Mucosa of descending colon (tissue), 3 donors: ENCODE data around the gene GARNL3. TPM values are rescaled to one million over a fixed set of nuclear protein-coding genes. Genes with fewer than 3 reads are reported as not detected.
A peak's percentile ranks its signal among the peaks of the same experiment; 100 is the strongest.

Experiments
- ATAC-seq: fragments of 200-7000 bp; cut with Tn5 transposase; one replicate; pipeline ENCODE4 v1.9.1; 2020; ENCODE audit warnings: mild to moderate bottlenecking, moderate library complexity
- DNase-seq, 3 donors: peaks; one replicate each; pipeline ENCODE4 v3.0.0-alpha.2; 2020
- H3K36me3 ChIP-seq: fragments of 200-600 bp; one replicate; pipeline ENCODE4 v1.8.0; 2021; ENCODE audit warnings: low read depth, mild to moderate bottlenecking
- H3K4me1 ChIP-seq: fragments of 200-600 bp; one replicate; pipeline ENCODE4 v1.8.0; 2021; ENCODE audit warnings: low read depth, mild to moderate bottlenecking
- H3K4me3 ChIP-seq: fragments of 200-600 bp; one replicate; pipeline ENCODE4 v1.8.0; 2021; ENCODE audit warnings: mild to moderate bottlenecking
- H3K9me3 ChIP-seq: fragments of 200-600 bp; one replicate; pipeline ENCODE4 v1.8.0; 2021; ENCODE audit warnings: mild to moderate bottlenecking
- intact Hi-C, 2 donors: fragments of 100-400 bp; cut with DNase I in 1 of 2; cut with micrococcal nuclease in 1 of 2; formaldehyde crosslinking; loops; one replicate each; pipeline versions ENCODE4 v1.11.0 to v1.11.1; 2022; cut with DNase I, micrococcal nuclease
- total RNA-seq, 3 donors: library from RNA; stranded (reverse); fragmentation: NEBNext Ultra II Directional in 2 of 3; extraction: Animal tissue kit (Norgen Biotek cat#: 25700) in 2 of 3; gene quantifications; one replicate each; pipeline versions ENCODE4 v1.2.1 to v1.2.4, GENCODE V29; 2021 to 2023
- TF ChIP-seq, protein P1 (sequence below): fragments of 200-600 bp; IDR thresholded peaks from one replicate; pipeline ENCODE4 v1.8.0; 2022; ENCODE audit warnings: antibody characterized with exemption, mild to moderate bottlenecking
- donor health status: DM: no; HTN: no; CAD: no; lungs with moderate emphysema.
- donor health status: DM: no; HTN: no; CAD: no.
- donor health status: DM: no; HTN: yes; CAD: no.

The GARNL3 gene
- total RNA-seq, 3 donors from 2014 or later, result 5.4 to 14.2 (median 8.6) TPM

DNA sequence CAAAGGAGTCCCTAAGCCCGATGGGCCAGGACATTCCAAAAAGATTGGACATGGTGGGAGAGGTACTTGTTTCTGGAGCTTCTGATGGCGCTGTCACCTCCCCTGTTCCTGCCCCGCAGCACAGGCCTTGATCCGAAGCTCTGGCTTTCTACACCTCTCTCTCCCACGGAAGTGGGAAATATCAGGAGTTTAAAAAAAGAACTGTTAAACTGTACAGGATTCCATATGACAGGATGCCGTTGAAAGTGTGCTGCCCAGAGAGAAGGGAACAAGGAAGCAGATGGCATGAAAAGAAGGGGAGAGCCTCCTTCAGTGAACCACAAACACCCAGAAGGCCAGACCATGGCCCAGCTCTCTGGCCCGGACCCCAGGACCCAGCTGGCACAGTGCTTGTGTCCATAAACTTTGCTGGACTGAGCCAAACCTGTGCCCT is 105.6 kb downstream of the GARNL3 start:
- H3K36me3 ChIP-seq, result no peaks in the 10 kb centered on the region
- H3K4me3 ChIP-seq, result no peak overlapping the region
- H3K9me3 ChIP-seq, result no peaks in the 10 kb centered on the region
- H3K4me1 ChIP-seq, result no peaks in the 10 kb centered on the region
- no peak for DNase-seq
- intact Hi-C loops, result no loop called here
- TF ChIP-seq, protein P1, sequence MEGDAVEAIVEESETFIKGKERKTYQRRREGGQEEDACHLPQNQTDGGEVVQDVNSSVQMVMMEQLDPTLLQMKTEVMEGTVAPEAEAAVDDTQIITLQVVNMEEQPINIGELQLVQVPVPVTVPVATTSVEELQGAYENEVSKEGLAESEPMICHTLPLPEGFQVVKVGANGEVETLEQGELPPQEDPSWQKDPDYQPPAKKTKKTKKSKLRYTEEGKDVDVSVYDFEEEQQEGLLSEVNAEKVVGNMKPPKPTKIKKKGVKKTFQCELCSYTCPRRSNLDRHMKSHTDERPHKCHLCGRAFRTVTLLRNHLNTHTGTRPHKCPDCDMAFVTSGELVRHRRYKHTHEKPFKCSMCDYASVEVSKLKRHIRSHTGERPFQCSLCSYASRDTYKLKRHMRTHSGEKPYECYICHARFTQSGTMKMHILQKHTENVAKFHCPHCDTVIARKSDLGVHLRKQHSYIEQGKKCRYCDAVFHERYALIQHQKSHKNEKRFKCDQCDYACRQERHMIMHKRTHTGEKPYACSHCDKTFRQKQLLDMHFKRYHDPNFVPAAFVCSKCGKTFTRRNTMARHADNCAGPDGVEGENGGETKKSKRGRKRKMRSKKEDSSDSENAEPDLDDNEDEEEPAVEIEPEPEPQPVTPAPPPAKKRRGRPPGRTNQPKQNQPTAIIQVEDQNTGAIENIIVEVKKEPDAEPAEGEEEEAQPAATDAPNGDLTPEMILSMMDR, result no peak
- ATAC-seq, result no peak

DNA sequence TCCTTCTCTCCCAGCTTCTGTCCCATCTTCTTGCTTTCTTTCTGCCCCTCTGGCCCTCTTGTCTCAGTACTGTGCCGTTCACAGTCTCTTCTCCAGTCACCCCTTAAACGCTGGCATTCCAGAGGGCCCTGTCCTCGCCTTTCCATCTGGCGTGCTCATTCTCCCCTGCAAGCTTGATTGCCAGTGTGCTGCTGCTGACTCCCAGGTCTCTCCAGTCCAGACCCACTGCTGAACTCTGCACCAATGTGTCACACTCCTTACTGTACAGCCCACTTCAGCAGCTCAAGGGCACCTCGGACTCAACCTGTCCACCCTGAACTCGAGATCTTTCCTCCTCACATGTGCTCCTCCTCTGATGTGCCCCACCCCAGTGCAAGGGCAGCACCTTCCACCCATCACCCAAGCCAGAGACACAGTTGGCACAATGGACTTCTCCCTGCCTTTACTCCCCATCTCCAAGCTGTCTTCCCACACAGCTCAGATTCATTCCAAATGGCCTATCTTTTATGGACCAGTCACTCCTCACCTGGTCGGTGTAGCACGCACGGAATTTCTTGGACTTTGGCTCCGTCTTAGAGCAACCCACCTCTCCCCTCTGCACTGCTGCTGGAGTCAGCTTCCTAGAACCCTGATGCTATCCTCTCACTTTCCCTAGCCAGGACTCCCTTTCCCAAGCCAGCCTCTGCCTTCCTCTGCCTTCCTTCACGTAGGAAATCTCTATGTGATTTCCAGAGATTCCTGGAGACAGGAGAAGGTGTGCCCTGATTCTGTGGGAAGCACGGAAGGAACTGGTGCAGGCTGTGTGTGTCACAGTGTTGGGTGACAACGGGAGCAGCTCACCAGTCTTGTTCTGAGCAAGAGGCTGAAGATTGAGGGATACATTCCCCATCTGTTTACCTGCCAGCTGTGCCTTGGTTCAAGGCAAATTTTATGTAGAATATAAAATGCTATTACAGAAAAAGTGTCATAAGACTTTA is 106.4 kb downstream of the GARNL3 start:
- no peak for DNase-seq
- TF ChIP-seq, protein P1, result no peak
- intact Hi-C loops, result no loop called here

DNA sequence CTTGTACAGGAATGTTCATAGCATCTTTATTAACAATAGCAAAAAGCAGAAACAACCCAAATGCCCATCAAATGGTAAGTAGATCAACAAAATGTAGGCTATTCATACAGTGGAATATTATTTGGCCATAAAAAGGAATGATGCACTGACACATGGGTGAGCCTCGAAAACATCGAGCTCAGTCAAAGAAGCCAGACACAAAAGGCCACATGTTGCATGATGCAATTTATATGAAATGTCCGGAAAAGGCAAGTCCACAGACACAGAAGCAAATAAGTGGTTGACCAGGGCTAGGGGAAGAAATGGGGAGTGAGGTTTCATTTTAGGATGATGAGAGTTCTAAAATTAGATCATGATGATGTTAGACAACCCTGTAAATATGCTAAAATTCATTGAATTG is 115.9 kb downstream of the GARNL3 start:
- ATAC-seq (no peak), DNase-seq (no peak)
- Histone ChIP-seq H3K4me3 (no peak overlapping the region), H3K36me3 (no peaks in the 10 kb centered on the region), H3K9me3 (peaks cover 7% of the 10 kb centered on the region), H3K4me1 (no peaks in the 10 kb centered on the region)
- intact Hi-C loops, result no loop called here
- TF ChIP-seq, protein P1, result no peak

More for the DNA sequence above, 106.4 kb downstream of the GARNL3 start:
- Histone ChIP-seq H3K36me3 (no peaks in the 10 kb centered on the region), H3K9me3 (no peaks in the 10 kb centered on the region), H3K4me1 (no peaks in the 10 kb centered on the region), H3K4me3 (no peak overlapping the region)
- peak; percentile 72 for ATAC-seq

DNA sequence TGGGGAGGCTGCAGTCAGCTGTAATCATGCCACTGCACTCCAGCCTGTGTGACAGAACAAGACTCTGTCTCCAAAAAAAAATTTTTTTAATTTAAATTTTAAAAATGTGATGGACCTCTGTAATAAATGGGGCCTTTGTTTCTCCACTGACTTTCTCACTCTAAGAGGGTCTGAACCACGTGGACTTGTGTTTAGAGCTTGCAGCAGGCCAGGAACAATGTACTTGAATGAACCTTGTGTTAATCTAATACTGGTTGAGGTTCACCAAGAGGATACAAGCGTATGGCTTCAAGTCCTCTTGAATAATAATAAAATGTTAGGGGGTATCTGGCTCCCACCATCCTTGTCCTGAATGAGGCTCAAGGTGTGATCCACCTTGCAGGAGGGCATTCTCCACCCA is 118.0 kb downstream of the GARNL3 start:
- no peak for DNase-seq
- no peak for ATAC-seq
- Histone ChIP-seq H3K4me1 (no peaks in the 10 kb centered on the region), H3K4me3 (no peak overlapping the region), H3K36me3 (no peaks in the 10 kb centered on the region), H3K9me3 (peaks cover 7% of the 10 kb centered on the region)
- intact Hi-C loops, result no loop called here
- TF ChIP-seq, protein P1, result no peak

DNA sequence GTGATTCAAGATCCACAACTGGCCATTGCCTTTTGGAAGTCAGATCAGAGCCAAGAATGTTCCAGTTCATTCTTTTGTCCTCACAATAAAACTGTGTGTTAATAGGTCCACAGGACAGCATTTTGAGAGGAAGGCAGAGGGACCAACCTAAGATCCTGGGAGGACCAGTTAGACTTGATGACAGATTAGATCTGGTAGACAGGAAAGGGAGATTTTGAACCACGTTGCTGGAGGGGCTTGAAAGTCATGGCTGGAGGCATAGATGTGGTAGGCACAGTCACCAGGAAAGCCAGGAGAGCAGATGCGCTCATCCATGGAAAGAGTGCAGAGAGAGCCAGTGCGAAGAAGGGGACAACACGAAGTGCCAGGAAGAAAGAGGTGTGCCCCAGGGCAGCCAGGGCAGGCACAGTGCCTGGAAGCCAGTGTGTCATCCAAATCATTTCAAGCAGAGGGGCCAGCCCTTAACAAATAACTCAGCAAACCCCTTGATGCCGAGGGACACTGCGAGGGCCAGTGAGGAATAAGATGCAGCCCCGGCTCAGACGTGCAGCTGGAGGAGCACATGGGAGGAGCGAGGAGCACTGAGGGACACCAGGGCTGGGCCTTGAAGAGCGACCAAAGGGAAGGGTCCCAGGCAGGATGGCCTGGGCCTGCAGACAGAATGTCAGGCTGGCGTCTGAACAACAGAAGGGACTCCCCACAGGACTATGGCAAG is 119.6 kb downstream of the GARNL3 start:
- TF ChIP-seq, protein P1, result no peak
- DNase-seq, result no peak
- Histone ChIP-seq H3K9me3 (no peaks in the 10 kb centered on the region), H3K4me1 (peaks cover 13% of the 10 kb centered on the region), H3K4me3 (no peak overlapping the region), H3K36me3 (no peaks in the 10 kb centered on the region)
- ATAC-seq, result no peak
- intact Hi-C loops, result no loop called here
